ENCODE results near the gene UGCG. TPM values are rescaled to one million over a fixed set of nuclear protein-coding genes. Genes with fewer than 3 reads are reported as not detected.

Gene UGCG
- total and polyA plus RNA-seq, 10 of the 15 experiments (the other 5 are each of a cell fraction or from before 2014, with no cell fraction given) = 21.7 to 96.6 (median 48.9) TPM

DNA sequence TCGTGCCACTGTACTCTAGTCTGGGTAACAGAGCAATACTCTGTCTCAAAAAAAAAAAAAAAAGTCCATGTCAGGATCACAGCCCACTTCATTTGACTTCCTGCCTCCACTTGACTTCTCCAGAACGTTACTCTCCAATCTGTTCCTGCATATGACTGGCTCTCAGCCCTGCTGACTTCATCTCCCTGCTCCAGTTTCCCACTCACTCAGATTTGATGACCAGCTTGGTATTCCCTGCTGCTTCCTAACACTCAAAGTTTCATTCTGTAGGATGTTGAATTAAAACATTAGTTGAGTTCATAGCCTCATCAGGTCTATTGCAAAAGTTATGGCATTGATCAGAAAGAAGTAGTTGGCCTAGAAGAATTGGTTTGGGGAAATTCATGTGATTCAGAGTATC, 52.3 kb downstream of the UGCG start:
- H3K27ac ChIP-seq (ENCODE audit: control insufficient read depth, insufficient read depth) = no peak overlapping the region; the same call in 1 of the 2 replicates
- SMC1A ChIA-PET (ENCODE audit: uncharacterized antibody, unreplicated experiment) = interaction anchor here (1.1 to 2.8 kb wide), 8 partner anchors 11 to 47 kb away, joined by 3 to 13 read pairs (median 4); no protein-coding TSS in a partner anchor
- H3K36me3 ChIP-seq (ENCODE audit: control insufficient read depth in 2 of 2, insufficient read depth in 2 of 2, low read length in 1 of 2) = no peaks in the 10 kb centered on the region
- CTCF ChIA-PET = interaction anchor here (0.8 to 2.4 kb wide), 2 partner anchors 11 to 15 kb away, joined by 4 to 8 read pairs; no protein-coding TSS in a partner anchor
- no peaks in the 10 kb centered on the region for H4K20me1 ChIP-seq (ENCODE audit: control insufficient read depth, insufficient read depth)
- POLR2A ChIA-PET = interaction anchor here (0.7 to 1.8 kb wide), 4 partner anchors 10 to 40 kb away, joined by 3 to 7 read pairs (median 4); no protein-coding TSS in a partner anchor
- TF ChIP-seq PBX3 (IDR thresholded peaks at IDR 0.05; ENCODE audit: insufficient replicate concordance, low read depth, low read length) = no peak
- no peak for TF ChIP-seq ETV6 (conservative IDR thresholded peaks at IDR 0.05 in 1 of 2, IDR thresholded peaks at IDR 0.05 in 1 of 2; ENCODE audit: borderline replicate concordance in 1 of 2, low read depth in 1 of 2)
- no peak for TF ChIP-seq RB1 (IDR thresholded peaks at IDR 0.05; ENCODE audit: borderline replicate concordance)
- TF ChIP-seq MAX (IDR thresholded peaks at IDR 0.05; ENCODE audit: low read depth, low read length) = no peak
- TF ChIP-seq ZNF217 (IDR thresholded peaks at IDR 0.05) = no peak
- no peak for TF ChIP-seq BCL11A (IDR thresholded peaks at IDR 0.05; ENCODE audit: low read depth, low read length)
- DNase-seq (ENCODE audit: low read depth, low spot score) (no peak), FAIRE-seq (no peak), ATAC-seq (no peak)
- H3K27me3 ChIP-seq (replicated peaks in 1 of 2; ENCODE audit: control insufficient read depth in 2 of 2, insufficient read depth in 2 of 2, low read length in 1 of 2) = no peaks in the 10 kb centered on the region
- H3K9me3 ChIP-seq (replicated peaks; ENCODE audit: control insufficient read depth, insufficient read depth, low read length) = no peaks in the 10 kb centered on the region
- peak overlapping the region; percentile 5; the same call in 1 of the 2 replicates for H2AFZ ChIP-seq (ENCODE audit: control insufficient read depth, low read depth, low read length)
- H3K79me2 ChIP-seq (ENCODE audit: control insufficient read depth, insufficient read depth, low read length) = no peaks in the 10 kb centered on the region
- peaks cover 41% of the 10 kb centered on the region for H3K4me1 ChIP-seq (ENCODE audit: control insufficient read depth, insufficient read depth, low read length)
- H3K4me2 ChIP-seq (ENCODE audit: control insufficient read depth, insufficient read depth) = no peak overlapping the region
- H3K4me3 ChIP-seq = no peak overlapping the region
- in situ Hi-C loops (cut with MboI) (no loop called here), intact Hi-C loops (cut with micrococcal nuclease; ENCODE audit: unreplicated experiment) (no loop called here)
- BruUV-seq (replicated peaks) = no TSS peak
- H3K9ac ChIP-seq (ENCODE audit: control insufficient read depth, insufficient read depth, low read length) = no peak overlapping the region
- 82% methylated on average over 2 of the region's 2 CpGs for WGBS (ENCODE audit: insufficient coverage, insufficient replicate concordance, low lambda C conversion rate, missing lambda C conversion rate)
- RAD21 ChIA-PET (ENCODE audit: unreplicated experiment) = no interaction called here

Data from GM12878 (cell line).